Measurements from ENCODE around the gene ZNF239.
"Not testable (repeated sequence)": the region's sequence is repeated elsewhere in the genome, so short reads cannot be mapped to it uniquely, and the experiment has no call there.

ZNF239 gene

DNA sequence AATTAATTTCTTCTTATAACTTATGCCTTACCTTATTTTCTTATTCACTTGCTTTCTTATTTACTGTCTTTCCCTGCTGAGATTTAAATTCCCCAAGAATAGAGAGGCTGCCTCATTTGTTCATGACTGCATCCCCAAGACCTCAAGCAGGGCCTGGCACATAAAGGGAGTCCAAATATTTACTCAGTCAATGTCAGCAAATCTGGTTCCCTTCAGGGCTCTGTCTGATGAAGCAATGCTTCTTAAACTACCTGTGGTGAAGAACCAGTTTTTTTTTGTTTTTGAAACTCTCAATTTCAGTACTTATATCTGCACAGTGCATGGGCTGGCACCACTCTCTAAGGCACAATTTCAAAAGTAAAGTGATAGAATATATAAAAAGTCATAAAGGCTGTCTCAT, 4.7 kb downstream of the ZNF239 start:
- no peak overlapping the region for H3K4me3 ChIP-seq (ENCODE audit: low read length)
- peaks cover 8% of the 10 kb centered on the region for H3K4me1 ChIP-seq (ENCODE audit: insufficient read depth, low read length)
- H2AFZ ChIP-seq (ENCODE audit: low read depth, low read length): no peak overlapping the region
- H3K27me3 ChIP-seq (ENCODE audit: insufficient read depth, low read length): no peaks in the 10 kb centered on the region
- peaks cover 24% of the 10 kb centered on the region for H3K36me3 ChIP-seq (ENCODE audit: insufficient read depth, low read length)
- peaks cover 8% of the 10 kb centered on the region for H3K9me3 ChIP-seq (ENCODE audit: low read length)

DNA sequence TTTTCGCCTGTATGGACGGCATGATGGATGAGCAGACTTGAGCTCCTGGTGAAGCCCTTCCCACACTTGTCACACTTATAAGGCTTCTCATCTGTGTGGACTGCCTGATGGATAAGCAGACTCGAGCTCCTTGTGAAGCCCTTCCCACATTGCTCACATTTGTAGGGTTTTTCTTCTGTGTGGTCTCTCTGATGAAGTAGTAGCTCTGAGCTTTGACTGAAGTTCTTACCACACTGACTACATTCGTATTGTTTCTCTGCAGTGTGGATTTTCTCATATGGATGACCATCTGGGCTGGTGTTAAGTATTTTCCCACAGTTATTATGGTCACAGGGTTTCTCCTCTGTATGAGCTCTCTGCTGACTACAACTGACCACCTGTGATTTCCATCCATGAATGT, 17.2 kb downstream of the ZNF239 start:
- Histone ChIP-seq H3K36me3 (ENCODE audit: insufficient read depth, low read length) (peaks cover 21% of the 10 kb centered on the region), H3K4me1 (ENCODE audit: insufficient read depth, low read length) (no peaks in the 10 kb centered on the region), H2AFZ (ENCODE audit: low read depth, low read length) (no peak overlapping the region), H3K27me3 (ENCODE audit: insufficient read depth, low read length) (no peaks in the 10 kb centered on the region), H3K4me3 (ENCODE audit: low read length) (no peak overlapping the region), H3K9me3 (ENCODE audit: low read length) (peaks cover 19% of the 10 kb centered on the region)

DNA sequence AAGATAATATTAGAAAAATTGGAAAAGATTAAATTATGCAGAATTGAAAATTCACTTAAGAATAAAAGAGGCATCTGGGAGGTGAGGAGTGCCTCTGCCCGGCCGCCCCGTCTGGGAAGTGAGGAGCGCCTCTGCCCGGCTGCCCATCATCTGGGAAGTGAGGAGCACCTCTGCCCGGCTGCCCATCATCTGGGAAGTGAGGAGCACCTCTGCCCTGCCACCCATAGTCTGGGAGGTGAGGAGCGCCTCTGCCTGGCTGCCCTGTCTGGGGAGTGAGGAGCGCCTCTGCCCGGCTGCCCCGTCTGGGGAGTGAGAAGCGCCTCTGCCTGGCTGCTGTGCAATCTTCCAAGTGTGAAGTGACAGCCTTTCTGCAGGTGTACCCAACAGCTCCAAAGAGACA, 30.7 kb downstream of the ZNF239 start:
- not testable (repeated sequence) for H3K4me3 ChIP-seq (ENCODE audit: low read length); H3K4me1 ChIP-seq (ENCODE audit: insufficient read depth, low read length); H2AFZ ChIP-seq (ENCODE audit: low read depth, low read length); H3K27me3 ChIP-seq (ENCODE audit: insufficient read depth, low read length); H3K36me3 ChIP-seq (ENCODE audit: insufficient read depth, low read length); H3K9me3 ChIP-seq (ENCODE audit: low read length)

DNA sequence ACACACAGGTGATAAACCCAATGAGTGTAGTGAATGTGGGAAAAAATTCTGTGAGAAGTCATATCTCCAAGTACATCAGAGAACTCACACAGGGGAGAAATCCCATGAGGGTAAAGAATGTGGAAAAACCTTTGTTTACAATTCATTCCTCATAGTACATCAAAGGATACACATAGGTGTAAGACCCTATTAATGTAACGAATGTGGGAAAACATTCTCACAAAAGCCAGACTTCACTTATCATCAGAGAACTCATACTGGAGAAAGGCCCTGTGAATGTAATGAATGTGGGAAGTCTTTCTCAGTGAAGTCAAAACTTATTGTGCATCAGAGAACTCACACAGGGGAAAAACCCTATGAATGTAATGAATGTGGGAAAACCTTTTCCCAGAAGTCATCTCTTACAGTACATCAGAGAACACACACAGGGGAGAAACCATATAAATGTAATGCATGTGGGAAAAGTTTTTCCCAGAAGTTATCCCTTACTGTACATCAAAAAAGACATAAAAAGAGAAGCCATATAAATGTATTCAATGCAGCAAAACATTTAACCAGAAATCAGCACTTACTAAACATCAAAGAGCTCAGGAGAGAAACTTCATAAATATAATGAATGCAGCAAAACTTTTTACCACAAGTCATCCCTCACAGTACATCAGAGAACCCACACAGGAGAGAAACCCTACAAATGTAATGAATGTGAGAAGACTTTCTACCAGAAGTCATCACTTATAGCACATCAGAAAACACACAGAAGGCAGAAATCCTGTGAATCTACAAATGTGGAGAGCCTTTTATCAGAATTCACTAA, 49.8 kb downstream of the ZNF239 start:
- Histone ChIP-seq H3K4me1 (ENCODE audit: insufficient read depth, low read length) (no peaks in the 10 kb centered on the region), H2AFZ (ENCODE audit: low read depth, low read length) (no peak overlapping the region), H3K4me3 (ENCODE audit: low read length) (no peak overlapping the region), H3K36me3 (ENCODE audit: insufficient read depth, low read length) (no peaks in the 10 kb centered on the region), H3K9me3 (ENCODE audit: low read length) (peaks cover 8% of the 10 kb centered on the region), H3K27me3 (ENCODE audit: insufficient read depth, low read length) (no peaks in the 10 kb centered on the region)
